PC-3 (cell line): Measurements from ENCODE around the gene APOBEC3C. TPM values are rescaled to one million over a fixed set of nuclear protein-coding genes. Genes with fewer than 3 reads are reported as not detected.
"Not testable (repeated sequence)": the region's sequence is repeated elsewhere in the genome, so short reads cannot be mapped to it uniquely, and the experiment has no call there.

Experiments used
- ATAC-seq: fragments of 200-7000 bp; cut with Tn5 transposase; 2 replicates; pipeline ENCODE4 v1.9.1; 2020; ENCODE audit warnings: mild to moderate bottlenecking, moderate library complexity
- BruUV-seq: library from RNA; stranded (reverse); fragments of 400-500 nt; replicated peaks from 2 replicates; lab custom pipeline; 2021; lab: Mats Ljungman, UMichigan
- CTCF ChIA-PET: fragments of 300-600 bp; sonication (Branson Sonifier 250); formaldehyde crosslinking; loops from one replicate; lab custom pipeline; 2022; ENCODE audit warnings: antibody characterized with exemption; lab: Charles Lee
- POLR2A ChIA-PET: fragments of 300-600 bp; sonication (Branson Sonifier 250); formaldehyde crosslinking; loops from one replicate; lab custom pipeline; 2022; ENCODE audit warnings: antibody characterized with exemption; ENCODE audit not compliant: unreplicated experiment; lab: Charles Lee
- DNase-seq: peaks from one replicate; pipeline ENCODE4 v3.0.0-alpha.2; 2015
- H2AFZ ChIP-seq: fragments of 300-600 bp; sonication (generic); 2 replicates; pipeline ENCODE4 v1.6.0; 2016; ENCODE audit warnings: antibody characterized with exemption, low read length
- H3F3A ChIP-seq: fragments of 300-600 bp; sonication (generic); one replicate; pipeline ENCODE4 v1.6.0; 2017; ENCODE audit warnings: antibody characterized with exemption, low read length, control low read depth, mild to moderate bottlenecking; ENCODE audit not compliant: unreplicated experiment
- H3K27ac ChIP-seq: fragments of 300-600 bp; sonication (generic); 2 replicates; pipeline ENCODE4 v1.5.1; 2016; ENCODE audit warnings: mild to moderate bottlenecking, low read length
- H3K27me3 ChIP-seq: fragments of 300-600 bp; sonication (generic); 2 replicates; pipeline ENCODE4 v1.6.1; 2016; ENCODE audit warnings: low read length, mixed read lengths
- H3K36me3 ChIP-seq: fragments of 300-600 bp; sonication (generic); 2 replicates; pipeline ENCODE4 v1.6.1; 2016; ENCODE audit warnings: low read depth, mixed run types, low read length, mixed read lengths
- H3K4me1 ChIP-seq: fragments of 300-600 bp; sonication (generic); 2 replicates; pipeline ENCODE4 v1.5.1; 2016; ENCODE audit warnings: low read length; ENCODE audit not compliant: insufficient read depth
- H3K4me2 ChIP-seq: fragments of 300-600 bp; sonication (generic); 2 replicates; pipeline ENCODE4 v1.6.0; 2016; ENCODE audit warnings: low read length
- H3K4me3 ChIP-seq: fragments of 300-600 bp; sonication (generic); 2 replicates; pipeline ENCODE4 v1.5.1; 2016; ENCODE audit warnings: mild to moderate bottlenecking, low read length, mixed read lengths
- H3K79me2 ChIP-seq: fragments of 300-600 bp; sonication (generic); 2 replicates; pipeline ENCODE4 v1.6.1; 2017; ENCODE audit warnings: low read length, mixed read lengths
- H3K9ac ChIP-seq: fragments of 300-600 bp; sonication (generic); 2 replicates; pipeline ENCODE4 v1.6.0; 2016; ENCODE audit warnings: mild to moderate bottlenecking, low read length
- H3K9me2 ChIP-seq: fragments of 300-600 bp; sonication (generic); replicated peaks from 2 replicates; pipeline ENCODE4 v1.6.1; 2016; ENCODE audit warnings: mixed run types, low read length, mixed read lengths
- H3K9me3 ChIP-seq: fragments of 300-600 bp; sonication (generic); 2 replicates; pipeline ENCODE4 v1.6.1; 2016; ENCODE audit warnings: low read length, mixed read lengths
- H4K20me1 ChIP-seq: fragments of 300-600 bp; sonication (generic); 2 replicates; pipeline ENCODE4 v1.6.1; 2016; ENCODE audit warnings: low read length, mixed read lengths
- EZH2 ChIP-seq: fragments of 300-600 bp; sonication (generic); IDR thresholded peaks from one replicate; pipeline ENCODE4 v1.6.1; 2017; ENCODE audit warnings: antibody characterized with exemption, mild to moderate bottlenecking, low read length; ENCODE audit not compliant: unreplicated experiment
- EZH2phosphoT487 ChIP-seq: fragments of 300-600 bp; sonication (generic); IDR thresholded peaks from 2 replicates; pipeline ENCODE4 v1.6.1; 2018; ENCODE audit warnings: mild to moderate bottlenecking, antibody characterized with exemption, low read length, borderline replicate concordance
- intact Hi-C: fragments of 100-400 bp; cut with micrococcal nuclease; formaldehyde crosslinking; loops from 2 replicates; pipeline ENCODE4 v1.9.0; 2023
- total RNA-seq: library from RNA; depleted of rRNA; stranded (reverse); fragments of >200 nt; gene quantifications from 2 replicates; pipeline ENCODE4 v1.2.3, GENCODE V29; 2014
- TF ChIP-seq, protein P1 (sequence below): fragments of 300-600 bp; sonication (generic); conservative IDR thresholded peaks from 2 replicates; pipeline ENCODE4 v1.5.1; 2017; ENCODE audit warnings: antibody characterized with exemption, low read depth, mild to moderate bottlenecking, low read length

The APOBEC3C gene
- total RNA-seq, 1 experiment from 2014 or later = 35.5 TPM

DNA sequence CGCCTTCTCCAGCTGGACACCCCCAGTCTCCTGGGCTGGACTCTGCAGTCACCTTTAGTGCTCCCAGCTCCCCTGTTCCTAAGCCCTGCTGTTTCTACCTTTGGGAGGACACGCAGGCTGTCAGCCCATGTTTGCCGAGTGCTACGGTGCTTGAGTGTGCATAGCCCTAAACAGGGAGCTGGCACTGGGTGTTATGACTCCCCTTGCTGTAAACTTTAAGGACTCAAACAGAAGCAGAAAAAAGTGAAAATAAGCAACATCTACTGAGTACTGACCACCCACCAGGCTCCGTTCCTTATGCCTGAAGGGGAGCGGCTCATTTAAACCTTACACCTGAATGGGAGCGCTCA lies 39.3 kb upstream of the APOBEC3C start:
- CTCF ChIA-PET = no interaction called here
- no TSS peak for BruUV-seq

DNA sequence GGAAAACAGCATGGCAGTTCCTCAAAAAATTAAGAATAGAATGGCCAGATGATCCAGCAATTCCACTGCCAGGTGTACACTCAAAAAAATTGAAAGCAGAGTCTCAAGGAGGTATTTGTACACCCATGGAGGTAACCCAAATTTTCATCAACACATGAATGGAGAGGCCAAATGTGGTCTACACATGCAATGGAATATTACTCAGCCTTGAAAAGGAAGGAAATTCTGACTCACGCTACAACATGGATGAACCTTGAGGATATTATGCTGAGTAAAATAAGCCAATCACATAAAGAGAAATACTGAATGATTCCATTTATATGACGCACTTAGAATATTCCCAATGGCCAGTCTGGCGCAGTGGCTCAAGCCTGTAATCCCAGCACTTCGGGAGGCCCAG lies 36.8 kb upstream of the APOBEC3C start:
- BruUV-seq, H2AFZ ChIP-seq, H3K9me2 ChIP-seq, H3K27me3 ChIP-seq, H3K9me3 ChIP-seq, H3K4me3 ChIP-seq, H3K9ac ChIP-seq, CTCF ChIA-PET, DNase-seq, H3K4me2 ChIP-seq, H3K27ac ChIP-seq, H4K20me1 ChIP-seq, H3F3A ChIP-seq, H3K4me1 ChIP-seq, intact Hi-C loops, H3K79me2 ChIP-seq, H3K36me3 ChIP-seq, POLR2A ChIA-PET, ATAC-seq: not testable (repeated sequence)

More for the DNA sequence above, 39.3 kb upstream of the APOBEC3C start:
- Histone ChIP-seq H3K9me3 (no peaks in the 10 kb centered on the region), H4K20me1 (no peaks in the 10 kb centered on the region), H3F3A (no peaks in the 10 kb centered on the region), H3K4me2 (no peak overlapping the region), H3K27ac (no peak overlapping the region), H3K9ac (no peak overlapping the region), H3K4me3 (no peak overlapping the region), H3K36me3 (no peaks in the 10 kb centered on the region), H2AFZ (no peak overlapping the region), H3K79me2 (no peaks in the 10 kb centered on the region), H3K27me3 (no peaks in the 10 kb centered on the region), H3K4me1 (no peaks in the 10 kb centered on the region), H3K9me2 (no peaks in the 10 kb centered on the region)
- ATAC-seq = no peak
- POLR2A ChIA-PET = no interaction called here
- intact Hi-C loops = no loop called here
- TF ChIP-seq EZH2 = no peak
- TF ChIP-seq, protein P1, sequence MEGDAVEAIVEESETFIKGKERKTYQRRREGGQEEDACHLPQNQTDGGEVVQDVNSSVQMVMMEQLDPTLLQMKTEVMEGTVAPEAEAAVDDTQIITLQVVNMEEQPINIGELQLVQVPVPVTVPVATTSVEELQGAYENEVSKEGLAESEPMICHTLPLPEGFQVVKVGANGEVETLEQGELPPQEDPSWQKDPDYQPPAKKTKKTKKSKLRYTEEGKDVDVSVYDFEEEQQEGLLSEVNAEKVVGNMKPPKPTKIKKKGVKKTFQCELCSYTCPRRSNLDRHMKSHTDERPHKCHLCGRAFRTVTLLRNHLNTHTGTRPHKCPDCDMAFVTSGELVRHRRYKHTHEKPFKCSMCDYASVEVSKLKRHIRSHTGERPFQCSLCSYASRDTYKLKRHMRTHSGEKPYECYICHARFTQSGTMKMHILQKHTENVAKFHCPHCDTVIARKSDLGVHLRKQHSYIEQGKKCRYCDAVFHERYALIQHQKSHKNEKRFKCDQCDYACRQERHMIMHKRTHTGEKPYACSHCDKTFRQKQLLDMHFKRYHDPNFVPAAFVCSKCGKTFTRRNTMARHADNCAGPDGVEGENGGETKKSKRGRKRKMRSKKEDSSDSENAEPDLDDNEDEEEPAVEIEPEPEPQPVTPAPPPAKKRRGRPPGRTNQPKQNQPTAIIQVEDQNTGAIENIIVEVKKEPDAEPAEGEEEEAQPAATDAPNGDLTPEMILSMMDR = no peak
- TF ChIP-seq EZH2phosphoT487 = no peak
- no peak for DNase-seq

DNA sequence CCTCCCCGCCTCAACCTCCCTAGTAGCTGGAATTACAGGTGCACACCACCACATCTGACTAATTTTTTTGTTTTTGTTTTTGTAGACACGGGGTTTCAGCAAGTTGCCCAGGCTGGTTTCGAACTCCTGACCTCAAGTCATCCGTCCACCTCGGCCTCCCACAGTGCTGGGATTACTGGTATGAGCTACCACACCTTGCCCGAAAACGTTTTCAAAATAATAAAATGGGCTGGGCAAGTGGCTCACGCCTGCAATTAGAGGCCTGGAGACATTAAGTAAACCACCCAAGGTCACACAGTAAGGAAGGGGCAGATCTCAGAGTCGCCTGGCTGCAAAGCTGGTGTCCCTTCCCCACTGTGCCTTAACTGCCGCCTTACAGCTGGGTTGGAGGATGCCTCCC lies 33.5 kb upstream of the APOBEC3C start:
- not testable (repeated sequence) for H2AFZ ChIP-seq, H3K27me3 ChIP-seq, DNase-seq, H3K9ac ChIP-seq, H3K4me3 ChIP-seq, H3K27ac ChIP-seq, BruUV-seq, ATAC-seq, H3K4me2 ChIP-seq, H3K9me3 ChIP-seq, H3K9me2 ChIP-seq, H3K79me2 ChIP-seq, H3F3A ChIP-seq, H4K20me1 ChIP-seq, H3K36me3 ChIP-seq
- ChIA-PET CTCF (interaction anchor here (1.9 kb wide), 1 partner anchor 215 kb away, joined by 4 read pairs; no protein-coding TSS in a partner anchor), POLR2A (interaction anchor here (0.6 kb wide), 1 partner anchor 26 kb away, joined by 3 read pairs; no protein-coding TSS in a partner anchor)
- peaks cover 26% of the 10 kb centered on the region for H3K4me1 ChIP-seq
- intact Hi-C loops = loop anchor here (5.0 to 10.0 kb wide), 2 partner anchors 56 to 108 kb away; partner anchors contain the start of gene CBX6
